OCI-LY3 (cell line): ENCODE results near the gene EMD.

Source experiments
- H2AFZ ChIP-seq: fragments of 200-600, 300-600 bp; shearing (Covaris generic); 2 replicates; pipeline ENCODE4 v1.6.0; 2014; ENCODE audit warnings: antibody characterized with exemption, low read depth, low read length
- H3K27ac ChIP-seq: fragments of 200-600, 300-600 bp; sonication (generic); 2 replicates; pipeline ENCODE4 v1.5.1; 2014; ENCODE audit warnings: mild to moderate bottlenecking, low read length, moderate library complexity, mixed read lengths
- H3K27me3 ChIP-seq: fragments of 200-600, 300-600 bp; sonication (generic); 2 replicates; pipeline ENCODE4 v1.6.1; 2014; ENCODE audit warnings: low read depth, low read length, mixed read lengths
- H3K36me3 ChIP-seq: fragments of 200-600, 300-600 bp; sonication (generic); replicated peaks from 2 replicates; pipeline ENCODE3; 2014; ENCODE audit warnings: low read depth, low read length, mixed read lengths
- H3K4me1 ChIP-seq: fragments of 300-600, 200-600 bp; sonication (generic); 2 replicates; pipeline ENCODE4 v1.6.1; 2014; ENCODE audit warnings: low read length, mixed read lengths
- H3K4me2 ChIP-seq: fragments of 200-600, 300-600 bp; sonication (generic); 2 replicates; pipeline ENCODE4 v1.6.1; 2014; ENCODE audit warnings: low read length, mixed read lengths
- H3K4me3 ChIP-seq: fragments of 300-600, 200-600 bp; sonication (generic); 2 replicates; pipeline ENCODE4 v1.5.1; 2014; ENCODE audit warnings: antibody characterized with exemption, mild to moderate bottlenecking, low read length, moderate library complexity
- H3K79me2 ChIP-seq: fragments of 300-600, 200-600 bp; shearing (Covaris generic); 2 replicates; pipeline ENCODE4 v1.6.1; 2014; ENCODE audit warnings: mild to moderate bottlenecking, low read length, mixed read lengths
- H3K9ac ChIP-seq: fragments of 300-600, 200-600 bp; shearing (Covaris generic); 2 replicates; pipeline ENCODE4 v1.6.0; 2014; ENCODE audit warnings: mild to moderate bottlenecking, low read length, moderate library complexity
- H3K9me3 ChIP-seq: fragments of 200-600, 300-600 bp; shearing (Covaris generic); 2 replicates; pipeline ENCODE4 v1.6.1; 2014; ENCODE audit warnings: low read length, mixed read lengths; ENCODE audit not compliant: insufficient read depth
- H4K20me1 ChIP-seq: fragments of 200-600, 300-600 bp; sonication (generic); 2 replicates; pipeline ENCODE4 v1.6.1; 2016; ENCODE audit warnings: low read length, mixed read lengths; ENCODE audit not compliant: insufficient read depth
- EZH2phosphoT487 ChIP-seq: fragments of 200-600 bp; shearing (Covaris generic); IDR thresholded peaks from 2 replicates; pipeline ENCODE4 v1.6.1; 2018; ENCODE audit warnings: antibody characterized with exemption, mixed run types, low read depth
- TF ChIP-seq, protein P1 (sequence below): fragments of 200-600, 300-600 bp; sonication (generic); IDR thresholded peaks from 2 replicates; pipeline ENCODE4 v1.5.1; 2014; ENCODE audit warnings: antibody characterized with exemption, low read length, low read depth

The EMD gene

DNA sequence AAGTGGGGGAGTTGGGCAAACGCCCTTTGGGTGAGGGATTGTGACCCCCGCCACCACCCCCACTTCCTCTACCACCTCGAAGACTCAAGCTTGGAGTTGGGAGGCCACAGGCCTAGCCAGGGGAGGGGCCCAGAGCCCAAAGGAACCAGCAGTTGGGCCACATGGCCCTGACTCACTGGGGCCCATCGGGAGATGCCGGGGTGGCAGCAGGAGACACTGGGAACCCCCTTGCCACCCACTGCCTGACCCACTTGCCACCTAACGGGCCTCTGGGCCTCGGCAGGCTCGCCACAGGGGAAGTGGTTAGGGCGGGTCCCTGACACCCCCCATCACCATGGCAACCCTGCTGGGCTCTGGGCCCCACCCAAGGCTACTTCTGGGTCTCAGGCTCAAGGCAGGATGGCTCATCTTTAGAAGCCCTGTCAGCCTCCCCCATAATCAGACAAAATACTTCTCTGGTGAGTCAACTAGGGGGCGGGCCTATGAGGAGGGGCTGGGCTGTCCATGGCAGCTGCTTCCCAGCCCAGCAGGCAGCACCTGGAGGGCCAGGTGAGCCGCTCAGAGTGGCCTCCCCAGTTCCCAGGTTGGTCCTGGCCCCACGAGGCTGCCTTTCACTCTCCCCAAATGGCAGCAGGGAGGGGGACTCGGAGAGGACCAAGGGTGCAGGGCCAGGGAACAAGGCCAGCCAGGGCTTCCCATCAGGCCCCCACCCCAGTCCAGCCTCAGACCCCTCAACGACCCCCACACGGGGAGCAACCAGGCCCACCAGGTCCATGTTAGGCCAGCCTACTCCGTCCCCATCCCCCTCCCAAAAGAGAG lies 10.3 kb upstream of the EMD start:
- TF ChIP-seq, protein P1, sequence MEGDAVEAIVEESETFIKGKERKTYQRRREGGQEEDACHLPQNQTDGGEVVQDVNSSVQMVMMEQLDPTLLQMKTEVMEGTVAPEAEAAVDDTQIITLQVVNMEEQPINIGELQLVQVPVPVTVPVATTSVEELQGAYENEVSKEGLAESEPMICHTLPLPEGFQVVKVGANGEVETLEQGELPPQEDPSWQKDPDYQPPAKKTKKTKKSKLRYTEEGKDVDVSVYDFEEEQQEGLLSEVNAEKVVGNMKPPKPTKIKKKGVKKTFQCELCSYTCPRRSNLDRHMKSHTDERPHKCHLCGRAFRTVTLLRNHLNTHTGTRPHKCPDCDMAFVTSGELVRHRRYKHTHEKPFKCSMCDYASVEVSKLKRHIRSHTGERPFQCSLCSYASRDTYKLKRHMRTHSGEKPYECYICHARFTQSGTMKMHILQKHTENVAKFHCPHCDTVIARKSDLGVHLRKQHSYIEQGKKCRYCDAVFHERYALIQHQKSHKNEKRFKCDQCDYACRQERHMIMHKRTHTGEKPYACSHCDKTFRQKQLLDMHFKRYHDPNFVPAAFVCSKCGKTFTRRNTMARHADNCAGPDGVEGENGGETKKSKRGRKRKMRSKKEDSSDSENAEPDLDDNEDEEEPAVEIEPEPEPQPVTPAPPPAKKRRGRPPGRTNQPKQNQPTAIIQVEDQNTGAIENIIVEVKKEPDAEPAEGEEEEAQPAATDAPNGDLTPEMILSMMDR = no peak
- Histone ChIP-seq H3K4me2 (peak overlapping the region; percentile 100), H3K4me1 (peaks cover 27% of the 10 kb centered on the region), H3K79me2 (peaks cover 49% of the 10 kb centered on the region), H2AFZ (no peak overlapping the region), H3K27me3 (no peaks in the 10 kb centered on the region), H3K9ac (peak overlapping the region; percentile 82), H4K20me1 (peaks cover 23% of the 10 kb centered on the region), H3K4me3 (peak overlapping the region; percentile 99), H3K9me3 (no peaks in the 10 kb centered on the region), H3K27ac (peak overlapping the region; percentile 82), H3K36me3 (peaks cover 29% of the 10 kb centered on the region)

DNA sequence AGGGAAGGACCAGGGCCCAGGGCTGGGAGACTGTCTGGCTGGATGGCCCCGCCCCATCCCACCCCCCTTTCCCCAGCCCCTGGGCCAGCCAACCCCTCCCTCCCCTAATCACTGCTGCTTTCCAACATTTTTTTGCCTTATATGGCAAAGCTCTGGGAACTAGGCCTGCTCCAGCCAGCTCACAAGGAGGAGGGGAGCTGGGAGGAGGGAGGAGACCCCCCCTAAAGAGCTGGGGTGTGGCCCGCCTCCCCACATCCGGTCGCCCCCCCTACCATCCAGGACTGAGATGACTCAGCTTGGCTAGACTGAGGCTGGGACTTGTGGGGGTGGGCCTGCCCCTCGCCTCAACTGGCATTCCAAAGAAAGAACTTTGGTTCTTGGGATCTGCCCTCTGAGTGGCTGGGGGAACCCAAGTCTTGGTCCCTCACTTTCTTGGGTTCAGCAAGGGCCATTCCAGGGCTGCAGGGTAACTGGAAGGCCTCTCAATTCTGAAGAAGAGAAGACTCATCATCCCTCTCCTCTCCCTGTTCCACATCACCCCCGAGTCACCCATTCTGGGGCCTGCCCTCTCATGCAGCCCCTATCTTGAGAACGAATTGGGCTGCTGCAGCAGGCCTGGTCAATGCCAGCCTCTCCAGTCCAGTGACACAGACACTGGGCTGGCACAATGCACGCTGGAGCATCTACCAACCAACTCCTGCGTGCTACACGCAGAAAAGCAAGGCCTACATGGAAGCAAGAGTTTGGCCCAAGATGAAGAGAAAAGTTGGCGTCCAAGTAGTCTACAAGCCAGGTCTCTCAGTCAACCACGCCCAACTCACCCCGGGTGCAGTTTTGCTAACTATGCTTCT lies 9.4 kb upstream of the EMD start:
- H3K4me1 ChIP-seq = peaks cover 27% of the 10 kb centered on the region

DNA sequence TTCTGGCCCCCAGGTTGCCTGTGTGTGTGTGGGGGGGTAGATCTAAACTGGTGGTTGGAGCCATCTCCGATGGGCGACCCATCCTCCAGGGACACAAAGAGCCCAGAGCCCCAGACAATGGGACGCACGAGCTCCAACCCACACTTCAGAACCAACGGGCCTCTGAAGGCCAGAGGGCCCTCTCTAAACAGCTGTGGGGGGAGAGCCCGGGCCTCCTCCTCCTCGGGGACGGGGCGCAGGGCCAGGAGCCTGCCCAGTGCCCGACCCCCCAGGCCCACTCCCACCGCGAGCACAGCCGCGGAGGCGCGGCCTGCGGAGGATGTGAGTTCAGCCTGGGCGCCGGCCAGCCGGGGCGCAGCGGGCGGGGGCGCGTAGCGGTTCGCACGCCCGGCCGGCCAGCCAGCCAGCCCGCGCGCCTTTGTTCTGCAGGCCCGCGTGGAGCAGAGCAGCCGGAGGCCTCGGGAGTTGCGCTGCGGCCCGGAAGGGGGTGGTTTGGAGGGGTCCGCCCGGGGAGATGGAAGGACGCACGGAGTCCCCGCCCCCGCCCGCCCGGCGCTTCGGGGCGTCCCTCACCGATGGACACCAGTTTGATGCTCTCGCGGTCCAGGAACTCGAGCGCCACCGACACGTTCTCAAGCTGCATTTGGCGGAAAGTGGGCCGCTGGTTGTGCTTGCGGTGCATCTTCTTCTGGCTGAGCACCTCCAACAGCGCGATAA lies 8.6 kb upstream of the EMD start:
- peak overlapping the region; percentile 99 for H3K4me3 ChIP-seq
- H3K4me1 ChIP-seq = peaks cover 35% of the 10 kb centered on the region
- peaks cover 49% of the 10 kb centered on the region for H3K79me2 ChIP-seq
- peaks cover 23% of the 10 kb centered on the region for H4K20me1 ChIP-seq
- peak overlapping the region; percentile 82 for H3K27ac ChIP-seq
- TF ChIP-seq EZH2phosphoT487 = no peak
- TF ChIP-seq, protein P1 = no peak
- no peak overlapping the region for H2AFZ ChIP-seq
- peak overlapping the region; percentile 82 for H3K9ac ChIP-seq
- peak overlapping the region; percentile 100 for H3K4me2 ChIP-seq
- H3K27me3 ChIP-seq = no peaks in the 10 kb centered on the region
- H3K9me3 ChIP-seq = no peaks in the 10 kb centered on the region
- H3K36me3 ChIP-seq = peaks cover 29% of the 10 kb centered on the region

More for the DNA sequence above, 9.4 kb upstream of the EMD start:
- H3K27me3 ChIP-seq = no peaks in the 10 kb centered on the region
- peaks cover 29% of the 10 kb centered on the region for H3K36me3 ChIP-seq
- peaks cover 49% of the 10 kb centered on the region for H3K79me2 ChIP-seq
- H3K9me3 ChIP-seq = no peaks in the 10 kb centered on the region
- H3K27ac ChIP-seq = peak overlapping the region; percentile 82
- H3K4me3 ChIP-seq = peak overlapping the region; percentile 99
- peak overlapping the region; percentile 82 for H3K9ac ChIP-seq
- H3K4me2 ChIP-seq = peak overlapping the region; percentile 100
- TF ChIP-seq EZH2phosphoT487 = no peak
- TF ChIP-seq, protein P1 = no peak
- H2AFZ ChIP-seq = no peak overlapping the region
- H4K20me1 ChIP-seq = peaks cover 23% of the 10 kb centered on the region
